GM19324 (cell line): ENCODE measurements around the gene DSTN.

Experiments
- ATAC-seq: cut with Tn5 transposase; IDR thresholded peaks from one replicate; pipeline ENCODE4 v1.9.1; 2021; ENCODE audit warnings: mild to moderate bottlenecking, moderate library complexity; ENCODE audit not compliant: unreplicated experiment, low FRiP score

Gene DSTN

DNA sequence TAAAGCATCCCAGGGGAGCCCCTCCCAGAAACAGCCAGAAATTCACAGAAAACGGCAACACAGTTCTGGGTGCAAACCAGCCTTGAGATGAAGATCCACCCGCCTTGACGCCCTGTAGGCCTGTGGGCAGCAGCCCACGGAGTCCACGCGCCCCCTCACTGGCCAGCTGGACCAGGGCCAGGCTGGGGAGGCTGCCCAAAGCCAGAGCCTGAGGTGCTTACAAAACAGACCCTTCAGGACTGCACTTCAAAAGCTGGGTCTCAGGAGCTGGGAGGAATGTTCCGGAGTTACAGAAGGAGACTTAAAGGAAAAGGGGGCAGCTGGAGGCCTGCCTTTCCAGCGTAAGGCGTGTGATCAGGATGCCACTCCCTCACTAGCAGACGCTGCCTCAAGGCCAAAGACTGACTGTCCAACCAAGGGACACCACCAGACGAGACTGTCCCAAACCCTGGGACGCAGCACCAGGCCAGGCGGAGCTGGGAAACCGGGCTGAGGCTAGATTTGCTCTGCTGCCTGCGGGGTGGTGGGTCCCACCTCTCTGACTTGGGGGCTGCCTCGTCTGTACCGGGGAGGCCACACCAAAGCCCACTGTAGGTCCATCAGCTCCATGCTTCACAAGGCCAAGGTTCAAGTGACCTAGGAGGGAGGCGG lies 64.1 kb downstream of the DSTN start:
- no peak for ATAC-seq

DNA sequence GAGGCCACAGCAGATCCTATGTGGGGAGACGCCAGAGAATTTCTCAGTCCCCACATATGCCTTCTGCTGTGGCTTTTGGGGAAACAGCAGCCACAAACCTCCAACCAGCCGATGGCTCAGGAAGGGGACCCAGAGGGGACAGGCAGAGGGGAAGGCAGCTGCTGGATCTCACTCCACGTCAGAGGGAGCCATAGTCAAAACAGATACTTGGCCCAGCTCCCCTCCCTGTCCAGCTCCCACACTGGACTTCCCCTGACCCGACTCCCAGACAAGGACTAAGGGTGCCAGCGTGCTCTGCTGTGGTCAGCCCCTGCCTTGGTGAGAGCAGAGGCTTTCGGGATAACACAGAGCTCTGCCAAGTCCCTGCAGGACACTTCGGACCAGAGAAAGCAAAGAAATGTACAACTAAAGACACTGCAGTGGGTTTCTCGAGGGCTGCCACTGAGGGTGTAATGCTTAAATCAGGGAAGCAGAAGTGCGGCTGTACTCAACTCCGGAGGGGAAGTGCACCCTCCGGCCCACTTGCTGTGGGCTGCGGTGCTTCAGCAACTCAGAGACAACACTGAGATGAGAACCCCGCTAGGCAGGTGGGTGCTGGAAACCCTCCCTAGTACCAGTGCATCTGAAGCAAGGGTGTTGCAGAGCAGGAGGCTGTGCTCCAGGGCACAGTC lies 64.9 kb downstream of the DSTN start:
- no peak for ATAC-seq

DNA sequence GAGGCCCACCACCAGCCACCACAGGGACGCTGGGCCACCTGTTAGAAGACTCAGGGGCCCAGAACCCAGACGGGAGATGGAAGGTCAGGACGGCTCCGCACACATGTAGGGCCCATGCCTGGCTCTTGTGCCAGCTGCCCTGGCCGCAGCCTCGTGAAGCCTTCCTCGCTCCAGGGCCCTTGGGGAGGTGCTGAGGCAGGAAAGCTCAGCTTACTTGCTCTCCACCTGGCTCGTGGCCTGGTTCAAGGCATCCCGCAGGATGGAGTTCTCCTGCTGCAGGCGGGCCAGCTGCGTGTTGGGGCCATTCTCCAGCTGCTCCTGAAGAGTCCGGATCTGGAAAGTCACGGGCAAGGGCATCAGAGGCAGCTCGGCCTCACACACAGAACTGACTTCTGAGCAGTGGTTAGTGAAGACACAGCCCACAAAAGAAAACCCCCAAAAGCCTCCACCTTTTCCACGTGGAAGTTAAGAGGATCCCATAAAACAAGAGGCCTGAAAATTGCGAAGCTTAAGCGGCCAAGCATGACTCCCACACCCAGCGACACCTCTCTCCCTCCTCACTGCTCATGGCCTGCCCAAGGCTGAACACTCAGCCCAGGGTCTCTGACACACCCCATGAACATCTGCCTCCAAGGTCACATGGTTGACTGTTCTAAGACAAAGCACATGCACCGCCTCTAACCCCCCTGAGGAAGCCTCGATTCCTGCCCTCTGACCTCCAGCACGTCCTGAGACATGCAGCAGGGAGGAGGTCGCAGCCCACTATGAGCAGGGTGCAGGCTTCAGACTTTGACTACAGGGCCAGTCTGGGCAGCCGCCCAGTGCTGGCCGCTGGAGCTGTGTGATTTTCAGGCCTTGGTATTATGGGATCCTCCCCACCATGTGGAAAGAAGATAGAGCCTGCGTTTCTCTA lies 65.7 kb downstream of the DSTN start:
- no peak for ATAC-seq

DNA sequence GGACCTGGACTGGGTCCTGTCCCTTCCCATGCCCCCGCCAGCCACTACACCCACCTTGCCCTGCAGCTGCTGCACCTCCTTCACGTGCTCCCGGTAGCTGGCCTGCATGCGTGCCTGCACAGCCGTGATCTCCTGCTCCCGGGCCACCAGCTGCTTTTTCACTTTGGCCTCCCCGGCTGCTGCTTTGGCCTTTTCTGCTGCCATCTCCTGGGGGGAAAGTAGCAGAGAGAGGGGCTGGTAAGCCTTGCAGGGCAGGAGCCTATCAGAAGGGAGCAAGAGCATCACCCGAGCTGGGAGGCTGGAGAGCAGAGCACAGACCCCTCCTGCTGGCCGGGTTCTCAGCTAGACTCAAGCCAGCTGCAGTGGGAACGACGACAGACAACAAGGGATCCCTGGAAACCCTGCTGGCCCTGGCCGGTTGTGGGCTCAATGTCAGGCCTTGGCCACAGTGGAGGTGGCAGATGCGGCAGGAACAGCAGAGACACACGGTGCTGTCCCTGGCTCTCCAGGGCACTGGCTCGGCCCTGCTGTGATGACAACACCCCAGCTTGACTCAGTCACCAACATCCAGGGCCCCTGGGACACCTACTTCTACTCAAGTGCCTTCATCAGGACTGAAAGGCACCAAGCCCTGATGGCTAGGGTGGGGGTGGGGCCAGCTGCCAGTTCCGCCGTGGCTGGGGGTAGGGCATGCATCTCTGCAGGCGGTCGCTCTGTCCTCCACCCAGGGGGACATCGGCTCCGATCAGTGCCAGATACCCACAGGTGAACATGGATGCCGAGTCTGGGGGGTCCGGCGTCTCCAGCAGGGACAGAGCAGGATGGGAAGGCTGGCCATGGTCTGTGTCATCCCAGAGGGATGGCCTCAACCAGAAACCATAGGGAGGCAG lies 66.9 kb downstream of the DSTN start:
- ATAC-seq = no peak

- ATAC-seq = no peak
Observed at GRCh38 chr20:17637413-17637780, 67.5 kb downstream of the DSTN start.

- ATAC-seq = no peak
Observed at GRCh38 chr20:17637985-17638640, 68.2 kb downstream of the DSTN start.

DNA sequence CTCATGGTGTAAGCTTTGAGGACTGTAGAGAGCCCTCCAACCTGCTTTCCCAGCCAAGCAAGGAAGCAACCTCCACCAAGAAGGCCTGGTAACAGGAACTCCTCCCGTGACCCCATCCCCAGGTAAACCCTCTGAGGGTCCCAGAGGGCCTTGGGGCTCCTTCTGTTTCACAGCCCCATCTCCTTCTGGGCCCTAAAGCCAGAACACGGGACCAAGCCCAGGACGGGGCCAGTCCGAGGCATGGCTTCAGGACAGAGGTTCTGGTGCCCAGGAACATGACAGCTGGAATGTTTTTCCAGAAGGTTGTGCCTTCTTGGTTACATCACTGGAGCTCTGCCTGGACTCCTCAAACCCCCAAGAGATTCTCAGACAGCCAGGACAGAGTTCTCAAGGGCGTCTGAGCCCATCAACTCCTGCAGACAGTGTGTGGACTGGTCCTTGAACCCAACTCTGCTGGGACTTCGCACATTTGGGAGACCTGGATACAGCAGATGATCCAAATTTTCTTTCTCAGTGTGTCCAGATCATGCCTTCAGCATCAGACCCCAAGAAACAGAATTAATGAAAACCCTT lies 69.0 kb downstream of the DSTN start:
- no peak for ATAC-seq

DNA sequence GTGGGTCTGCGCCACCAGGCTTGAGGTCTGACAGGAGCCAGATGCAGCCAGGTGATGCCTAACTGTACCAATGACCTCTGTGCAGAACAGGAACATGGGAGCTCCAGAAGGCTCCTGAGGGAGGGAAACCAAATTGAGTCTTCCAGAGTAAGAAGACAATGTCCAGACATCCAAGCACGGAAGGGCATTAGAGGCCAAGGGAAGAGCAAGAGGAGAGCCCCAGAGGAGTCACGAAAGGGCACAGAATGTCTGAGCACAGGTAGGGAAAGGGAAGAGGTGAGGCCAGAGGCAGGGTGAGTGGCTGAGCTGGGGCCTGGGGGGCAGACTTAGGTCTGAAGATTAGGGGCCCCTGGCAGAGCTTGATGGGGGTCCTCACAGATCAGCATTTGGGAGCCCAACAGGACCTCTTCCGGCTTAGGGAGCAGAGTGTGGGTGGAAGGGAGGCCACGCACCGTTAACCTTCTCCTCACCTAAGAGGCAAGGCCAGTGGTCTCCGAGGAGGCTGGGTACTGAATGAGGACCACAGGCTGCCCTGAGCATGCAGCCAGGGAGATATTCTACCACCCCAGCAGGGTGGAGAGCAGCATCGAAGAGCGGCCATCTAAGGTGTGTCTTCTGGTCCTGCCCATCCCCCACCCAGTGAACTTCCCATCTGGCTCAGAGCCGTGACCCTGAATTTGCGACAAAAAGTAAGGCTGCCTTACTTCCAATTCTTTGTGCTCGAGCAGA lies 70.4 kb downstream of the DSTN start:
- ATAC-seq = no peak

DNA sequence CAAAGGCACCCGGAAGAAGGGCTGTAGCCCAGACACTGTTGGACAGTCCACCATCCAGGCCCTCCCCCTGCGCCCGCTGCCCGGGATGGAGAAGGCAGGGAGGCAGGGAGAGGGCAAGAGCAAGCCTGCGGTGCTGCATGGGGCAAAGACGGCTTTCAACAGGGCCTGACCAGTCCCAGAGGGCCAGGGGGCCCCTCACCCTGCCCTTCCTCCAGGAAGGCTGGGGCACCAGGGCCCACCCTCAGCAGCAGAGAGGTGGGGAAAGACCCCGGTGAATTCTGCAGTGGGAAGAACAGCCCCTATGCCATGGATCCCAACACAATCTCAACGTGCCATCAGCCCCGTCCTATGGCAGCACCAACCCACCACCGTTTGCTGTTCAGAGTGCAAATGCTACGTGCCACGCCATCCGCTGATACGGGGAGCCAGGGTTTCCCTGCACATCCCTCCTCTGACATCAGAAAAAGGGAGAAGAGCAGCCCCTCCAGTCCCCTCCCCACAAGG lies 71.1 kb downstream of the DSTN start:
- no peak for ATAC-seq

DNA sequence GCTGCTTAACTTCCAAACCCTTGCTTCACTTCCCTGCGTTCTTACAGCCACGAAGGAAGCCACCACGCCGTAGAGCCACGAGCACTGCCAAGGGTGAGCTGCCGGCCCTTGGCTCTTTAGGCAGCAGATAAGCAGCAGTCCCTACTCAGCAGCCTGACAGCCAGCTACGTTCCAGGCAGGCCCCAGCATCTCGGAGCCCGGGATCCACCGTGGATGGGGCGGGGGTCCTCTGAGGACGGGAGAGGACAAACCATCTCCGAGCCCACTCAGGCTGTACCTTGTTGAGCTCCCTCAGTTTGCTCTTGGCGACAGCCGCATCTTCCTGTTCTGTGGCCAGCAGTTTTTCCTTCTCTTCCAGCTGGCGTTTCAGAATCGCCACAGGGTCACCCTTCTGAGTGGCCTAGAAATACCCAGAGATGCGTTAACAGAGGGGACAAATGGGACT lies 71.7 kb downstream of the DSTN start:
- no peak for ATAC-seq

DNA sequence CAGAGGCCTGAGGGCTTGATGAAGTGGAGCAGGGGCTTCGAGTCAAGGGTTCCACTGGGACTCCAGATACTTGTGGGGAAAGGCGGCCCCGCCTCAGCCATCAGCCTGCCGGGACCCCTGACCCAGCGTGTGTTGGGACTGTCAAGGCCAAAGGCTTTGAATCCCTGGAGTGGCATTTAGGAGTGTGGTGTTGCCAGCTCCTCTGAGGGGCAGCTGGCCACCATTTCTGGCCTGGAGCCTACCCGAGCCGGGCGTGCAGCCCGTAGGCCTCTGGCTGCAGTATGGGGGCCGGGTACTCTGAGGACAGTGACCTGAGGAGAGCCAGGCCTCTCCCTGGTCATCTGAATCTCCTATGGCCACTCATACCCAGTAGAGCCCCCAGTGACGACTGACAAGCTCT lies 72.1 kb downstream of the DSTN start:
- no peak for ATAC-seq

- no peak for ATAC-seq
Observed at GRCh38 chr20:17642404-17643269, 72.8 kb downstream of the DSTN start.

DNA sequence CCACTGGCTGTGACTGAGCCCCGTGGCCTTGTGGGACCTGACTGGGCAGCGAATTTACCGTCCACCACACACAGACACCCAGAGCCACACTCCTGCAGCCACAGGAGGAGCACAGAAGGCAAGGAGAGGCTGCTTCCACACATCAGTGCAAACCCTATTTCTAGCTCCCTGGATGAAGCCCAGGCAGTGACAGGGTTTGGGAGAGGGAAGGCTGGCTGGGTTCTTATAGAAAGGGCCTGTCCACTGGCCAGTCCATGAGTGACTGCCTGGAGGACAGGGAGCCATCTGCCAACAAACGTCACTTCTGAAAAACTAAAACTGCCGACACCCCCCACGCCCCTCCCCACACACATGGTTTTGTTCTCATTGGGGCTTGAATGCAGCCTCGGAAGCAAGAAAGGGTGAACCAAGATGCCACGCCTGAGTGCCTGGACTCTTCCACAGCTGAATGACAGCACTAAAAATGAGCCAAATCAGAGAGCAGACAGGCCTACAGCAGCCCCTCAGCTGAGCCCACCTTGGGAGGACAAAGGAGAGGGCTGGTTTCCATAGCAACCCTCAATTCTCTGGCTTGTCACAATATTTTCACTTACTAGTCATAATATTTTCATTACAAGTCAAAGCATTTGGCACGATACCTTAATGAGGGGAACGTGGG lies 73.8 kb downstream of the DSTN start:
- no peak for ATAC-seq

GRCh38 chr20:17644451-17644850 lies 74.6 kb downstream of the DSTN start:
- ATAC-seq = no peak

DNA sequence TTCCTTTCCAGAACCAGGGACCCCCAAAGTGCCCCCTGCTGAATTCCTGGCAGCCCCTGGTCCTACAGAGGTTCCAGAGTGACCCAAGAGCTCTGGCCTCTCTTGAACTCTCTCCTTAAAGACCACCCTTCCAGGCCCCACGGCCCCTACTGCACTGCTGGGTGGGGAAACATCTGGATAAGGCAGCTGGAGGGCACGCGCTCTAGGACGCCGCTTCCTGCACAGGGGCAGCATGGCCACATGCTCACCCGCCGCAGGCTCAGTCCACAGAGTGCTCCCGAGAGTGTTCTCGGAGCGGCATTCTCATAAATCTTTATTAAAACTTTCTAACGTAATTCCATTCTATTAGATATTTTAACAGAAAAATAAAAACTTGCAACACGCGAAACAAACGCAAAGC lies 75.1 kb downstream of the DSTN start:
- ATAC-seq = no peak

DNA sequence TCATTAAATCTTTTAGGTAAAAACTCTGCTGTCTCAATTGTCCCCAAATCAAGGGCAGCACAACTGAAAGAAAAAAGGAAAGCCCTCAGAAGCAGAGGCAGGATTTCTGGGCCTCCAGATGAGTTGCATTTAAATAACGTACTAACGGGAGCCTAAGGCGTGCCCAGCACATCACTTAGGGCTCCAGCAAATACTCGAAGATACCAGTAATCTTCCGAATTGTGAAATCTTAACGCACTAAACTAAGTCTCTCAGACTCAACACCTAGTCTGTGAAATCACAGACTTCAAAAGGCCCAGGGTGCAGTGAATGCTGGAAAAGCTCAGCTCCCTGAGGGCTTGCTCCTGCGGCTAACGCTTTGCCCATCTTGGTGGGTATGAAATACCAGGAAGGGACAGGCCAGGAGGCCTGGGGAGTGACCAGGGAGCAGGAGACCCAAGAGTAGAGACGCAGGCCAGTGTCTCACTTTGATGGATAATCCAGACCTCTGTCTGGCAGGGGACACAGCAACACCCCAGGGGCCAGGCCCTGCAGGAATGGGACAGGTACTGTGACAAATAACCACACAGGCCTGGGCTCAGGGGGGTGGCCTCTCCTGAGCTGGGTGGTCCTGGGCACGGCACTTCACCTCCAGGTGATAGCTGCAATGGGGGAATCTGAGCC lies 75.8 kb downstream of the DSTN start:
- ATAC-seq = no peak
